GM12801 (cell line): ENCODE data around the gene STOML2.

ENCODE experiments used
- TF ChIP-seq, protein P1 (sequence below): IDR thresholded peaks from one replicate; pipeline ENCODE4 v1.5.1; 2011; ENCODE audit warnings: control low read depth; ENCODE audit not compliant: insufficient read length; ENCODE audit errors: extremely low read depth

Gene STOML2

GRCh38 chr9:35116539-35116897 is 13.6 kb upstream of the STOML2 start:
- TF ChIP-seq, protein P1, sequence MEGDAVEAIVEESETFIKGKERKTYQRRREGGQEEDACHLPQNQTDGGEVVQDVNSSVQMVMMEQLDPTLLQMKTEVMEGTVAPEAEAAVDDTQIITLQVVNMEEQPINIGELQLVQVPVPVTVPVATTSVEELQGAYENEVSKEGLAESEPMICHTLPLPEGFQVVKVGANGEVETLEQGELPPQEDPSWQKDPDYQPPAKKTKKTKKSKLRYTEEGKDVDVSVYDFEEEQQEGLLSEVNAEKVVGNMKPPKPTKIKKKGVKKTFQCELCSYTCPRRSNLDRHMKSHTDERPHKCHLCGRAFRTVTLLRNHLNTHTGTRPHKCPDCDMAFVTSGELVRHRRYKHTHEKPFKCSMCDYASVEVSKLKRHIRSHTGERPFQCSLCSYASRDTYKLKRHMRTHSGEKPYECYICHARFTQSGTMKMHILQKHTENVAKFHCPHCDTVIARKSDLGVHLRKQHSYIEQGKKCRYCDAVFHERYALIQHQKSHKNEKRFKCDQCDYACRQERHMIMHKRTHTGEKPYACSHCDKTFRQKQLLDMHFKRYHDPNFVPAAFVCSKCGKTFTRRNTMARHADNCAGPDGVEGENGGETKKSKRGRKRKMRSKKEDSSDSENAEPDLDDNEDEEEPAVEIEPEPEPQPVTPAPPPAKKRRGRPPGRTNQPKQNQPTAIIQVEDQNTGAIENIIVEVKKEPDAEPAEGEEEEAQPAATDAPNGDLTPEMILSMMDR, result no peak

DNA sequence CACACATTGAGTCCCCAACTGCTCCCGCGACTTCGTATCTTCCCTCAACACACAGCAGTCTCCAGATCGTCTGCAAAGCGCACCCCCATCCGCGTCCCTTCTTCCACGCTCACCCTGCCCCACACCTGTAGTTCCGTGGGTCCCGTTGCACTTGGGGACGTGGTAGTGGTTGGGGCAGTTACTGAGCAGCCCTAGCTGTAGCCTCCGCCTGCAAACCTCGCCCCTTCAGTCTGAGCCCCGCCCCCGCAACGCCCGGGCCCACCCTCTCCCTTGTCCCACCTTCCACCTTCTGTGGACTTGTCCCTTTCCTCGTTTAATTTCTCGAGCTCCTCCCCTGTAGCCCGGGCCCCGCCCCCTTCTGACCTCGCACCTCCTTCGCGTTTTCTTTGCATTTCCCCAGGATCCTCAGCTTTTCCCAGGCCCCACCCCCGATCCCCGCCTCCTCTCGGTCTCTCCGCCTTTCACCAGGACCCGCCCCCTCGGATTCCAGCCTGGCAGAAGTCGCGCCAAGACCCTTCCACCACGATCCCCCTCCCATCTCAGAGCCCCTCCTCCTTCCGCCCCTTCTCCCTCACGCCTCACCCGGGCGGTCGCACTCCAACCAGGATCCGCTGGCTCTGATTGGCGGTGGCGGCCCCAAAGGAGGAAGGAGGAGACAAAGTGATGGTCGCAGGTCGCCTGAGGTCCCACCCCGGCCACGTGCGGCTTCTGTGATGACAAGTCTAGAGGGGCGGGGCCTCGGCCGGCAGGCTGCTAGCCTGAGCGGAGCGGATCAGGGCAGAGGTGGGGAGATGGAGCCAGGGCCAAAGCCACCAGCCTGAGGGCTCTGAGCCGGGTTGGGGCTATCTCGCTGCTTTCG is 13.0 kb upstream of the STOML2 start, which contains the start of gene ATOSB:
Gene ATOSB, minus strand, starts transcription at position 183 of the 859 bp plus-strand sequence. CDS start 7,588 bp downstream, outside the sequence.
- TF ChIP-seq, protein P1, result no peak

GRCh38 chr9:35114840-35115628 is 12.1 kb upstream of the STOML2 start:
- TF ChIP-seq, protein P1, result no peak

DNA sequence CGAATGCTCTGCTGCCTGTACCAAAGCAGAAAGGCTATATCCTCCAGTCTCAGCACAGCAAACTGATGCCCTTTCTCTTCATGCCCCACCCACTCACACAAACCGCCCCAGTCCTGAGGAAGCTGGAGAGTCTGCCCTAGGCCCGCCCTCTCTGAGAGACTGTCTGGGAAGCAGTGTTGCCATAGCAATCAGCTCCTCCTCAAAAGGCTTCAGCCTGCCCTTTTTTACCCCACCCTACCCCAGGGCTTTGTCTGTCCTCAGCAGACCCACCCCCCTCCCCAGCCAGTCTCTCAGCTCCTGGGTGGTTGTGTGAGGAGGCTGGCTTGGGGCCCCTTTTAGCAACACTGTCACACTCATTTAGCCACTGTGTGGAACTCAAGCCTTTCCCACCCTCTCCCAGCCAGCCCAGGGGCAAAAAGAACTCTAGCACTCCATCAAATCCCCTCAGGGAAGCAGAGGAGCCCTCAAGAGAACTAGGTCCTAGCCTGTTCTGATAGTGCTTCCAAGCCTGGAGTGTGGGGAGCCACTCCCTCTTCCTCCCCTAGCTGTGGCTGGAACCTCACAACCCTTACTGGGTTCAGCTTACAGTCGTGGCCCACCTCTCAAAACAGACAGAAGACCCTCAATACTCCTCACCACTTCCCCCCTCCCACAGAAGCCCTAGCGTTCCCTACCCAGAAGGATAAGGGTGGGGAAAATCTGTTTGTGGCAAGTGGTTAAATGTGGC is 11.3 kb upstream of the STOML2 start:
- TF ChIP-seq, protein P1, result no peak

GRCh38 chr9:35112257-35113020 is 9.5 kb upstream of the STOML2 start:
- TF ChIP-seq, protein P1, result no peak

DNA sequence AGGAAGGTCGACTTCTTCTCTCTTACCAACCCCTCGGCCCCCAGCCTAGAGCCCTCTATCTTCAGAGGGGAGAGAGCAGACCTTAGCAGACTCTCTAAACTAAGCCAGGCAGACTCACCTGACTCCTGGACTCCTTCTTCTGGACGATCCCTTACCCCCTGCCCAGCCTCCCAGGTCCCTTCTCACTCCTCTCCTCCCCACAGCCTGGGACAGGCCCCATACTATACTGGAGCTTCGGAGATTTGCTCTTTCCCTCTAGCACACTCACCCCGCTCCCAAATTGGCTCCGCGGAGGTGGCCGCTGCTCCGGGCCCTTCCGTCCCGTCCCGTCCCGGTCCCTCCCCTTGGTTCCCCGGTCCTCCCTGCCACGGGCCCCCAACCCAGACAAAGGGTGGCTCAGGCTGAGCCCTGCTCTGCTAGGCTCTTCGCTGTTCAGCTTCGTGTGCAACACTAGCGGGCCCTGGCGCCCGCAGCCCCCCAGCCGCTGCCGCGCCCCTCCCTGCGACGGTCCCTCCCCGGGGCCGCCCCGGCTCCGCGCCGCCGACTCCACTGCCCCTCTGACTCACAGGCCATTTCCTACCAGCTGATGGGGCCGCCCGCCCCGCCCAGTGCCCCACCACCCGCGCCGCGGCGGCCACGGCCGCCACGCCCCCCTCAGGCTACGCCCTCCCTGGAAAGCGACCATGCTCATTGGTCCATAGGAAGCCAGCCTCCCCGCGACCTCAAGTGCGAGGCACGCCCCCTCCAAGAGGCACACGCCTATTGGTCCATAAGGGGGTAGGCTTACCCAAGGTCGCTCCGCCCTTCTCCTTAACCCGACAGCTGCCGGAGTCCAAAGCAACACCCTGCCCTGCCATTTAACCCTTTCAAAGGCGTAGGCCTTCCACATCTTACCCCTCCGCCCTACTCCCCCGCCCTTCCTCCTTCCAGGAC is 8.3 kb upstream of the STOML2 start:
- TF ChIP-seq, protein P1, result no peak
